Pancreas (tissue), 10 donors: Measurements from ENCODE around the gene DGKZ. TPM values are rescaled to one million over a fixed set of nuclear protein-coding genes. Genes with fewer than 3 reads are reported as not detected.
A peak's percentile ranks its signal among the peaks of the same experiment; 100 is the strongest.

Source experiments
- ATAC-seq, 4 donors: fragments of 200-7000 bp; cut with Tn5 transposase; one replicate each; pipeline versions ENCODE4 v1.8.0 to v1.9.1; 2020; ENCODE audit warnings: mild to moderate bottlenecking in 4 of 4, moderate library complexity in 4 of 4
- DNase-seq, 6 donors: peaks; one replicate each; pipeline ENCODE4 v3.0.0-alpha.2; 2020
- FAIRE-seq: peaks from 2 replicates; lab custom pipeline; 2012; peaks lifted over from hg19 to GRCh38; lab: Jason Lieb, UNC
- H3K27ac ChIP-seq, 4 donors: fragments of 200-600 bp; sonication (generic); 1 replicate in 3 of 4; 2 replicates in 1 of 4; pipeline versions ENCODE4 v1.5.0 to v1.8.0; 2020
- H3K27me3 ChIP-seq, 4 donors: fragments of 200-600 bp; one replicate each; pipeline ENCODE4 v1.8.0; 2021
- H3K36me3 ChIP-seq, 3 donors: fragments of 200-600 bp; sonication (generic) in 1 of 3; one replicate each; pipeline versions ENCODE4 v1.5.0 to v1.8.0; 2020 to 2021
- H3K4me1 ChIP-seq, 3 donors: fragments of 200-600 bp; one replicate each; pipeline ENCODE4 v1.8.0; 2021
- H3K4me3 ChIP-seq, 4 donors: fragments of 200-600 bp; sonication (generic) in 2 of 4; one replicate each; pipeline versions ENCODE4 v1.5.0 to v1.8.0; 2020 to 2021
- H3K9me3 ChIP-seq, 4 donors: fragments of 200-600 bp; one replicate each; pipeline ENCODE4 v1.8.0; 2021
- WGBS, 2 donors: extraction: QIAGEN DNeasy Blood & Tissue Kit; methylation state at CpG; one replicate each; pipeline ENCODE4 v1.1.7; 2013; 5-methylcytosine and 5-hydroxymethylcytosine counted together
- intact Hi-C, 3 donors: fragments of 100-400 bp; cut with DNase I; formaldehyde crosslinking; loops; one replicate each; pipeline versions ENCODE4 v1.11.1 to v1.14.2; 2022
- polyA plus RNA-seq, 2 donors: library from polyadenylated mRNA; stranded (reverse); fragments of 200-250 nt; gene quantifications; one replicate each; pipeline ENCODE4 v1.2.3, GENCODE V29; 2013
- total RNA-seq, 6 donors: library from RNA; stranded (reverse); fragmentation: NEBNext Ultra II Directional in 4 of 6; extraction: Animal tissue kit (Norgen Biotek cat#: 25700) in 4 of 6; gene quantifications; one replicate each; pipeline versions ENCODE4 v1.2.1 to v1.2.4, GENCODE V29; 2021 to 2023
- TF ChIP-seq, protein P1 (sequence below), 4 donors: fragments of 200-600 bp; sonication (generic) in 3 of 4; IDR thresholded peaks; one replicate each; pipeline versions ENCODE4 v1.5.0 to v1.8.0; 2021; ENCODE audit warnings: antibody characterized with exemption in 4 of 4
- donor health status: healthy with polysubstance abuse.
- donor health status: DM: no; HTN: no; CAD: no; lungs with moderate emphysema.
- donor health status: DM: no; HTN: no; CAD: no.
- donor health status: control.
- donor health status: control.
- donor health status: Bipolar disorder and iron deficiency.
- donor health status: DM: yes; HTN: yes; CAD: no.
- donor health status: DM: no; HTN: no; CAD: no.
- donor health status: DM: no; HTN: no; CAD: no.
- donor health status: DM: yes; HTN: yes; CAD: no.

Gene DGKZ
- total and polyA plus RNA-seq, 8 donors: 34.1 to 88.8 (median 40.3) TPM

DNA sequence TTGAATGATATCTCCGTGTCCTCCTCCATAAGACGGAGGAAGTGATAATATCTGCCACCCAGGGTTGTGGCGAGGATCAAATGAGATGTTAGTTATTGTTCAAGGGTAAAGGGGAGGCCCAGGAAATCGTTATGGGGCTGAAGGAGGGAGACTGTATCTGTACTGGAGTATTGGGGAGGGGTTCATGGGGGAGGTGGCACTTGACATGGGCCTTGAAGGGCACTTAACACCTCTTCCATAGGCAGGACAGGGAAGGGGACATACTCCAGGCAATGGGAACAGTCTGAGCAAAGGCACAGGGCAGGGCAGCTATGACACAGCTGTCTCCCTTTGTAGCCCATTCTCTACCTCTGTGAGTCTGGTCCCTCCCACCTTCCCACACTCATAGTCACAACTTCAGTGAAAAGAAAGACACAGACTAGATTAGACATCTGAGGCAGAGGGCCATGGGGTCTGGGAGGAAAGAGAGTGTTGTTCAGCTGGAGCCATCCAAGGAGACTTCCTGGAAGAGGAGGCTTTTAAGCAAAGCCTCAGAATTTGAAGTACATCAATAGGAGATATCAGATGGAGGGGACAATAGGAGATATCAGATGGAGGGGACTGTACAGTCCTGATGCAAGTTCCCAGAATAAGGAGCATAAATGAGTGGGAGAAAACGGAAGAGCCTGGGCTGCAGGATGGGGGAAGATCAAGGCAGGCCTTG is 15.8 kb upstream of the DGKZ start:
- Histone ChIP-seq H3K4me1 (peaks cover 0 to 5% (median 4%) of the 10 kb centered on the region in 3 donors), H3K4me3 (no peak overlapping the region), H3K27ac (no peak overlapping the region), H3K9me3 (no peaks in the 10 kb centered on the region), H3K27me3 (peaks cover 0 to 3% (median 2%) of the 10 kb centered on the region in 4 donors), H3K36me3 (no peaks in the 10 kb centered on the region)
- no peak for DNase-seq
- no peak for ATAC-seq
- TF ChIP-seq, protein P1, sequence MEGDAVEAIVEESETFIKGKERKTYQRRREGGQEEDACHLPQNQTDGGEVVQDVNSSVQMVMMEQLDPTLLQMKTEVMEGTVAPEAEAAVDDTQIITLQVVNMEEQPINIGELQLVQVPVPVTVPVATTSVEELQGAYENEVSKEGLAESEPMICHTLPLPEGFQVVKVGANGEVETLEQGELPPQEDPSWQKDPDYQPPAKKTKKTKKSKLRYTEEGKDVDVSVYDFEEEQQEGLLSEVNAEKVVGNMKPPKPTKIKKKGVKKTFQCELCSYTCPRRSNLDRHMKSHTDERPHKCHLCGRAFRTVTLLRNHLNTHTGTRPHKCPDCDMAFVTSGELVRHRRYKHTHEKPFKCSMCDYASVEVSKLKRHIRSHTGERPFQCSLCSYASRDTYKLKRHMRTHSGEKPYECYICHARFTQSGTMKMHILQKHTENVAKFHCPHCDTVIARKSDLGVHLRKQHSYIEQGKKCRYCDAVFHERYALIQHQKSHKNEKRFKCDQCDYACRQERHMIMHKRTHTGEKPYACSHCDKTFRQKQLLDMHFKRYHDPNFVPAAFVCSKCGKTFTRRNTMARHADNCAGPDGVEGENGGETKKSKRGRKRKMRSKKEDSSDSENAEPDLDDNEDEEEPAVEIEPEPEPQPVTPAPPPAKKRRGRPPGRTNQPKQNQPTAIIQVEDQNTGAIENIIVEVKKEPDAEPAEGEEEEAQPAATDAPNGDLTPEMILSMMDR (IDR thresholded peaks at IDR 0.05): no peak
- 70 to 82% methylated on average over 5 of the region's 5 CpGs for WGBS, 2 donors
- no peak for FAIRE-seq
- intact Hi-C loops: no loop called here

DNA sequence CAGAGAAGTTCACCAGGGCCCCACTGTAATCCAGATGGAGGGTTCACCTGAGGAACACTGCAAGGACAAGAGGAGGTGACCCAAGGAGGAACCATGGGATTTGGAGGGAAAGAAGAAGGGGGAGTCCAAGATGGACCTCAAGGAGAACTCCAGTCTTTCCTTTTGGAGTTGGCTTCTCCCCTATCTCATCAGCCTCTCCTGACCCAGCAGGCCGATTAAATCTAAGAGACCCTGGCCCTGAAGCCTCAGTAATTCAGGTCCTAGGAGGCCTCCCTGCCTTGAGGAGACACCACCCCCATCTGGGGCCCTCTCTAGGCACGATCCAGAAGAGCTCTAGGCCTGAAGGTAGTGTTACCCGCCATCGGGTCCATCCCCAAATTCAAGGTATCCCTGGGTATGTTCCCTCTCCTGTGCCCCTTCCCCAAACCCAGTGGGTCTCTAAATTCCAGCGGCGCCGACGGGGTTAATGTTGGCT is 15.1 kb upstream of the DGKZ start:
- intact Hi-C loops: no loop called here
- Histone ChIP-seq H3K27me3 (peaks cover 0 to 3% (median 2%) of the 10 kb centered on the region in 4 donors), H3K4me3 (peak overlapping the region in 1 of 4 donors; percentile 47), H3K4me1 (peaks cover 0 to 5% (median 4%) of the 10 kb centered on the region in 3 donors), H3K36me3 (no peaks in the 10 kb centered on the region), H3K27ac (no peak overlapping the region), H3K9me3 (no peaks in the 10 kb centered on the region)
- TF ChIP-seq, protein P1 (IDR thresholded peaks at IDR 0.05): no peak
- 29 to 35% methylated on average over 8 of the region's 8 CpGs for WGBS, 2 donors
- ATAC-seq: no peak
- DNase-seq: no peak
- FAIRE-seq: no peak

DNA sequence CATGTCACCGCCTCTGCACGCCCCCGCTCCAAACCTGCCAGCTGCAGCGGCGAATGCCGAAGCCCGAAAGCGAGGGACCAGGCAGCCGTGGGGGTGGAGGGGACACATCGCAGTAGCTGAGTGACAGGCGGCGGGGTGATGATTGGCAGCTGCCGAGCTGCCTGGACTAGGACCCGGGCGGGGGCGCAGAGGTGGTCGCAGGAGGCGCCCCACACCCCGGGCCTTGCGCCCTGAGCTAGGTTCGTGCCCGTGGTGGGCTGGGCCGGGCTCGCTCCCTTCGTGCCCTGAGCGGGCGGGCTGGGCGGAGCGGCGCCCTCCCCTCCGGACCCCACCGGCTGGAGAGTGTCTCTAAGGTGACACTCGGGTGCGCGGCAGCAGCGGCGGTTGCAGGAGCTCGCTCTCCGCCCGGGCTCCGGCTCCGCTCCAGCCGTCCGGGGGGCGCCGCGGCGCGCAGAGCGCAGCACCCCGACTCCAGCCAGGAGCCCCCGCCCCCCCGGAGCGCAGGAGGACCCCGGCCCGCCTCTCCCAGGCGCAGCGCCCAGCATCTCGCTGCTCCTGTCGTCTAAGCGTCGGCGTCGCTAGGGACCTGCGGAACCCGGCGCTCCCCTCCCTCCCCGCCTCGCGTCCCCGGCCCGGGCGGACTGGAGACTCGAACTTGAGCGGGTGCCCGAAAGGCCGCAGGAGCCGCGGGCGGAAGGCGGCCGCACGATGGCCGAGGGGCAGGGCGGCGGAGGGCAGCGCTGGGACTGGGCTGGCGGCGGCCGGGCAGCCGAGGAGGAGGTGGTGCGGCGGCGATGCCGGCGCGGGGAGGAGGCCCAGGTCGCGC is 14.5 kb upstream of the DGKZ start:
- no peak overlapping the region for H3K27ac ChIP-seq
- ATAC-seq: peak; percentile 36 to 71 (median 52)
- H3K9me3 ChIP-seq: no peaks in the 10 kb centered on the region
- H3K36me3 ChIP-seq: no peaks in the 10 kb centered on the region
- peaks cover 0 to 5% (median 4%) of the 10 kb centered on the region in 3 donors for H3K4me1 ChIP-seq
- peaks cover 0 to 3% (median 2%) of the 10 kb centered on the region in 4 donors for H3K27me3 ChIP-seq
- DNase-seq: no peak
- intact Hi-C loops: no loop called here
- TF ChIP-seq, protein P1 (IDR thresholded peaks at IDR 0.05): no peak
- WGBS, 2 donors: 4% methylated on average over 71 to 99 of the region's 99 CpGs
- H3K4me3 ChIP-seq: peak overlapping the region in 3 of 4 donors; percentile 10 to 47 (median 15)
- no peak for FAIRE-seq

DNA sequence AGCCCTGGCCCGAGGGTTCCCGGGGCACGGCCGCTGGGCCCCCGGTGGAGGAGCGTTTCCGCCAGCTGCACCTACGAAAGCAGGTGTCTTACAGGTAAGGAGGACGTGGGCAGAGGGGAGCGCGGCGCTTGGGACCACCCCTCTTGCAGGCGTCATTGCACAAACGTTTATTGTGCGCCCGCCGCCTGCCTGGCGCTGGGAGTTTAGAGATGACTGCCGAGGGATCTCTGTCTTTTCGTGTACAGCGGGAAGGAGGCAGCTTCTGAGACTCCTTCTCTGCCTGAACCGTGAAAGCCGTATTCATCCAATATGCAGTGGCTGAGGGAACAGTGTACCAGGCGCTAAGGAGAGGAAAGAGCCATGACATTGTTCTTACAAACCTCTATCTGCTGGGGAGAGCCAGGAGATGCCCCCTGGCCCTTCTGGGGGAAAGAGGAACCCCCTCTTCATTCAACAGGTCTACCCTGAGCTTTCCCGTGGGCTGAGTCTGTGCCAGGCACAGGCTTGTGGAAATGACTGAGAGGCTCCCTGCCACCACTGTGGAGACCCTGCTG is 13.8 kb upstream of the DGKZ start:
- H3K36me3 ChIP-seq: no peaks in the 10 kb centered on the region
- H3K27ac ChIP-seq: no peak overlapping the region
- DNase-seq: no peak
- WGBS, 2 donors: 46% methylated on average over 25 of the region's 25 CpGs
- no peak for ATAC-seq
- peak overlapping the region in 3 of 4 donors; percentile 10 to 47 (median 15) for H3K4me3 ChIP-seq
- H3K9me3 ChIP-seq: no peaks in the 10 kb centered on the region
- FAIRE-seq: no peak
- peaks cover 0 to 3% (median 2%) of the 10 kb centered on the region in 4 donors for H3K27me3 ChIP-seq
- peaks cover 0 to 5% (median 4%) of the 10 kb centered on the region in 3 donors for H3K4me1 ChIP-seq
- TF ChIP-seq, protein P1 (IDR thresholded peaks at IDR 0.05): no peak
- intact Hi-C loops: no loop called here
